K562 treated with DMSO at 1 percent for 48 hours (cell line): ENCODE results near the gene LRRC23. TPM values are rescaled to one million over a fixed set of nuclear protein-coding genes. Genes with fewer than 3 reads are reported as not detected.

Experiments
- total RNA-seq: library from RNA; unstranded; fragments of 300-600 nt; gene quantifications from 2 replicates; pipeline ENCODE4 v1.2.3, GENCODE V29; 2022; ENCODE audit warnings: low replicate concordance; ENCODE audit errors: extremely low read depth

Gene LRRC23, protein sequence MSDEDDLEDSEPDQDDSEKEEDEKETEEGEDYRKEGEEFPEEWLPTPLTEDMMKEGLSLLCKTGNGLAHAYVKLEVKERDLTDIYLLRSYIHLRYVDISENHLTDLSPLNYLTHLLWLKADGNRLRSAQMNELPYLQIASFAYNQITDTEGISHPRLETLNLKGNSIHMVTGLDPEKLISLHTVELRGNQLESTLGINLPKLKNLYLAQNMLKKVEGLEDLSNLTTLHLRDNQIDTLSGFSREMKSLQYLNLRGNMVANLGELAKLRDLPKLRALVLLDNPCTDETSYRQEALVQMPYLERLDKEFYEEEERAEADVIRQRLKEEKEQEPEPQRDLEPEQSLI
- not detected in 2 replicates for total RNA-seq

DNA sequence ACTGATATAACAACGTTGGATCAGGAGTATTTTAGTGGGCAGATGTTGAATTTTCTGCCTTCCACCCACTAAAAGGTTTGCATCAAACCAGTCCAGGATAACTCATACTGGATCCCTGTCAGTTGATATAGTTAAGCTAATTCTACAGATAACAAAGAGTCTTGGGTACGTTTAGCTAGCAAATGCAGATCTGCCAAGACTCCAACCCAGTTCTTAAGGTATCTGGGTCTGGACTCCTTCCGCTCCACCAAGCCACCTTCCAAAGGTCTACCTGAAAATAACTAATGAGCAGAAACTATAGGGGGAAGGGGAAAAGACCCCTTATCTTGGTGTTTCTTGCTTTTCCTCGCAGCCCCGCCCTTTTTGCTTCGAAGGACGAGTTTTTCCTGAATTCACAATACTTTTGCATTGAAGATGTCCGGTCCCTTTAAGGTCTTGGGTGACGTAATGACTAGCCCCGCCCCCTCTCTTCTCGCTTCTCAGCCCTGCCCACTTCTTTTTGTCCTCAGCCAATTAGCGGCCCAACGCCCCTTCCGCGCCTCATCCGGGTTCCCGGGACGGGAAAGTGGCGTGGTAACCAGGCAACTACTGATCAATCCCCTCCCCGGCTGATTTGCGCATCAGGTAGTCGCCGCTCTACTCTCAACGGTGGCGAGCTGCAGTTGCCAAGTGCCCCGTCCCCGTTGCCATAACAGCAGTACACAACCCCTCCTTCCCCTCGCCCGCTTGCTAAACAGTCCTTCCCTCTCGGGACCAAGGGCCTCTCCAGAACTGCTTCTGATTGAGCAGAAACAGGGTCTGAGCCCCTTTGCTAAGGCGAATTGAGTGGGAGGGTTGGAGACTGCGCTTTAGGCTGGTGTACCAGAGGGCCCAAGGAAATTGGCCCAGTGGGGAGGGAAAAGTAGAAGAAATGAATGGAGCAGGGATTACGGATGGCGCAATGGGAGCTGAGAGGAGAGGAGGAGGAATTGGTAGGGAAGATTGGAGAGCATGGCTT lies at the start of gene LRRC23:
LRRC23 (plus strand) TSS at position 543 of the 997 bp plus-strand sequence. CDS start 812 bp downstream, outside the sequence.

DNA sequence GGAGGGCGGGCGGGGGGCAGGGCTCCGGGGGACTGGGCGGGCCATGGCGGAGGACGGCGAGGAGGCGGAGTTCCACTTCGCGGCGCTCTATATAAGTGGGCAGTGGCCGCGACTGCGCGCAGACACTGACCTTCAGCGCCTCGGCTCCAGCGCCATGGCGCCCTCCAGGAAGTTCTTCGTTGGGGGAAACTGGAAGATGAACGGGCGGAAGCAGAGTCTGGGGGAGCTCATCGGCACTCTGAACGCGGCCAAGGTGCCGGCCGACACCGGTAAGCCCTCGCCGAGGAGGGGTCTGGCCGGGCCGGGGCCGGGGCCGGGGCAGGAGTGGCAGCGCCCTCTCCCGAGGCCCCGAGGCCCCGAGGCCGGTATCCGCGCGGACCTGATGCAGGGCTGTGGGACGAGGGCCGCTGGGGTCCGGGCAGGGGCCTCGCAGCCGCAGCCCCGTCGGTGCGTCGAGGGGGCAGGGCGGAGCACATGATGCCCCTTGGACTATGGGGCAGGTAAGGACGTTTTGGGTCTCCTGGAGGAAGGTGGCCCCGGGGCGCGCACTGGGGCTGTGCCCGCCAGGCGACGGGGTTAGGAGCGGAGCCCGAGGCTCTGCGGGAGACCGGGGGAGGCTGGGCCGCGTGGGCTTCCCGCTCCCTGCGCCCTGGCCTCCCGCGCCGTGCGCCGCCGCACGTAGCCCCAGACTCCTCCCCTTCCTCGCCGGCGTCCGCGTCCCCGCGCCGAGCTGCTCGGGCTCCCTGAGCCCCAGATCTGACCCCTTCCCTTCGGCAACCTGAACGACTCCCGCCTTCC lies 37.0 kb upstream of the LRRC23 start, which contains the start of gene TPI1:
TPI1 (plus strand) TSS at position 119 of the 798 bp plus-strand sequence; CDS start at position 155, 36 bp downstream.

DNA sequence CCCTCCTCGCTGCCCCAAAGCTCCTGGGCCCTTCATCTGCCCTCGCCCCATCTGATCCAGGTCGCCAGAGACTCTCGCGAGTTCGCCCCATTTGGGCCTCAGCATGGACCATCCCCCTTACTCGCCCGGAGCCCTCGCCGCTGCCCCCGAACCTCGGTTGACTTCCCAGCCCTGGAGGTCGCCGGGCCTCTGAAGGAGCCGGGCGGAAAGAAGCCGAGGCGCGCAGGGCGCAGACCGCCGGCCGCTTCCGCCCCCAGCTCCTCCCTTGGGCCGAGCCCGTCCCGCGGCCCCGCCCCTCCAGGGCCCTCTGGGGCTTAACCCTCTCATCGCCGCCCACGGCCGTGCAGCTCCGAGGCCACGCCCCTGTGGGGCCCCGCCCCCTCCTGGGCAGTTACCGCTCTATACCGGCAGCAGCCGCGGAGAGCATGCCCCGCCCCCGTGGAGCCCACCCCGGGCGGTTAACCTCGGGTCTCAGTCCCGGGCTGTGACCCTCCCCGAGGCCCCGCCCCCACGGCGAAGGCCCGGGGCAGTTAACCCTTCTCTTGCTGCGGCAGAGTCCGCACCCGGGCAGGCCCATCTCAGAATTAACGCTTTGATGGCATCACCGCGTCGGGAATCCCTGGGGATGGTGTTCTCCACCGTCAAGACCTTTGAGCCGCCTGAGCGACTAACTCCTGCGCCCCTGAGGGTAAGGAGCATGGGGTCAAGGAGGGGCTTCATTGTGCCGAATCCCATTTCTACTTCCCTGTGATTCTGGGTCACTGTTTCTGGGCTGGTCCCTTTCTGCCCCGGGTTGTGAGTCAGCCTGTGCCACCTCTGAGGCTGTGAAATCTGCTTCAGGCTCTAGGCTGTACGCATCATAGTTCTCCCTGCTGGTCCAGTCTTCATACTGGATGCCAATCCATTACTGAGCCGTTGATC lies 31.3 kb upstream of the LRRC23 start, which contains the start of gene SPSB2:
SPSB2 (minus strand) TSS at position 210 of the 921 bp plus-strand sequence. CDS start 402 bp downstream, outside the sequence.

DNA sequence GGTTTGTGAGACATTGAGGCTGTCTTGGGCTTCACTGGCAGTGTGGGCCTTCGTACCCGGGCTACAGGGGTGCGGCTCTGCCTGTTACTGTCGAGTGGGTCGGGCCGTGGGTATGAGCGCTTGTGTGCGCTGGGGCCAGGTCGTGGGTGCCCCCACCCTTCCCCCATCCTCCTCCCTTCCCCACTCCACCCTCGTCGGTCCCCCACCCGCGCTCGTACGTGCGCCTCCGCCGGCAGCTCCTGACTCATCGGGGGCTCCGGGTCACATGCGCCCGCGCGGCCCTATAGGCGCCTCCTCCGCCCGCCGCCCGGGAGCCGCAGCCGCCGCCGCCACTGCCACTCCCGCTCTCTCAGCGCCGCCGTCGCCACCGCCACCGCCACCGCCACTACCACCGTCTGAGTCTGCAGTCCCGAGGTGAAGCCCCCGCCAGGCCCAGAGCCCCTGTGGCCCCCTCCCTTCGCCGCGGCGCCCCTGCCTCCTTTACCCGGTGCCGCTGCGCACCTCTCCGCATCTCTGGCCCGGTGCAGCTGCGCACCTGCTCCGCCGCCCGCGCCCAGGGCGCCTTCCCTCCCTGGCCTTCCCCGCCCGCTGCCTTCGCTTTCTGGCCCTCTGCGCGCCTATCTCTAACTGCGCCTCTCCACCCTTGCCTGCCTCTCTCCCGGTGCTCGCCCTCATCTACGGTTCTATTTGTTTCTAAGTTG lies 9.8 kb downstream of the LRRC23 start, which contains the start of gene ENO2:
ENO2 (plus strand) TSS at position 335 of the 701 bp plus-strand sequence. CDS start 1,253 bp downstream, outside the sequence.

DNA sequence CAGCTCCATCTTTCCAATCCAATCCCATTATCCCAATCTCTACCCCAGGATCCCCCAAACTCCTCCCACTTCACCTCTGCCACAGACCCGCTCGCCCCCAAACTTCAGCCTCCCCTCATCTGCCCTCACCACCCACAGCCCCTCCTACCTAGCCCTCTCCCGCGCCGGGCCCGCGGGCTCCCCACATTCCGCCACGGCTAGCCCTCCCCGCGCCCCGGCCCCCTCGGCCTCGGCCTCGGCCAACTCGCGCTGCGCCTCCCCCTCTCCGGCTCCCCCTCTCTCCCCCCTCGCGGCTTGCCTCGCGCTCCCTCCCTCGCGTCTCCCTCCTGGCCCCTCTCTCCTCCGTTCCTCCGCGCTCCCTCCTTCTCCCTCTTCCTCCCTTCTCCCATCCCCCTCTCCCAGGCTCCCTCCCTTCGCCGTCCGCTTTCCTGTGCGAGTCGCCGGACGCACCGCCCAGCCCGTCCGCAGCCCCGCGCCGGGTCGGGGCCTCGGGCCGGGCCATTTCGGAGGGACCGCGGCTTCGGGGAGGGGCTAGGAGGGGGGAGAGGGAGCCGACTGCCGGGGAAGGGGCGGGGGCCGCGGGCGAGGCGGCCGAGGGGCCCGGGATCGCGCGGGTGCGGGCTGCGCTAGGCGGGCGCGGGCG lies 22.9 kb downstream of the LRRC23 start, which contains the start of gene ATN1:
ATN1 (plus strand) TSS at position 581 of the 643 bp plus-strand sequence. CDS start 6,043 bp downstream, outside the sequence.

DNA sequence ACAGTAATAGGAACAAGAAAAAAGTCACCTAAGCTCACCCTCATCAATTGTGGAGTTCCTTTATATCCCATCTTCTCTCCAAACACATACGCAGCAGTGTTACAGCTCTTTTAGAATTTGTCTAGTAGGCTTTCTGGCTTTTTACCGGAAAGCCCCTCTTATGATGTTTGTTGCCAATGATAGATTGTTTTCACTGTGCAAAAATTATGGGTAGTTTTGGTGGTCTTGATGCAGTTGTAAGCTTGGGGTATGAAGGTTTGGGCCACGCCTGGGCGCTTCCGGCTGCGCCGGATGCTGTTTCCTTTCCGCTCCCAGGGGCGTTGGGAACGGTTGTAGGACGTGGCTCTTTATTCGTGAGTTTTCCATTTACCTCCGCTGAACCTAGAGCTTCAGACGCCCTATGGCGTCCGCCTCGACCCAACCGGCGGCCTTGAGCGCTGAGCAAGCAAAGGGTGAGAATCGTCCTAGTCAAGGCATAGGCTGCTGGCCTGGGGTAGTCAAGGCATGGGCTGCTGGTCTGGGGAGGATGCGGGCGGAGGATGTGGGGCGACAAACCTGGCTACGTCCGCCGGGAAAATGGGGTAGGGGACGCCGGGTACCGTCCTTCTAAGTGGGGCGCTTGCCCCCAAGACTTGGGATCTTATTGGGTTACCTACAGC lies 39.2 kb downstream of the LRRC23 start, which contains the start of the genes C12orf57 and RNU7-1:
C12orf57 (plus strand) TSS at position 301 of the 659 bp plus-strand sequence; CDS start at position 401, 100 bp downstream.
RNU7-1 (plus strand) TSS at position 95 of the 659 bp plus-strand sequence.

DNA sequence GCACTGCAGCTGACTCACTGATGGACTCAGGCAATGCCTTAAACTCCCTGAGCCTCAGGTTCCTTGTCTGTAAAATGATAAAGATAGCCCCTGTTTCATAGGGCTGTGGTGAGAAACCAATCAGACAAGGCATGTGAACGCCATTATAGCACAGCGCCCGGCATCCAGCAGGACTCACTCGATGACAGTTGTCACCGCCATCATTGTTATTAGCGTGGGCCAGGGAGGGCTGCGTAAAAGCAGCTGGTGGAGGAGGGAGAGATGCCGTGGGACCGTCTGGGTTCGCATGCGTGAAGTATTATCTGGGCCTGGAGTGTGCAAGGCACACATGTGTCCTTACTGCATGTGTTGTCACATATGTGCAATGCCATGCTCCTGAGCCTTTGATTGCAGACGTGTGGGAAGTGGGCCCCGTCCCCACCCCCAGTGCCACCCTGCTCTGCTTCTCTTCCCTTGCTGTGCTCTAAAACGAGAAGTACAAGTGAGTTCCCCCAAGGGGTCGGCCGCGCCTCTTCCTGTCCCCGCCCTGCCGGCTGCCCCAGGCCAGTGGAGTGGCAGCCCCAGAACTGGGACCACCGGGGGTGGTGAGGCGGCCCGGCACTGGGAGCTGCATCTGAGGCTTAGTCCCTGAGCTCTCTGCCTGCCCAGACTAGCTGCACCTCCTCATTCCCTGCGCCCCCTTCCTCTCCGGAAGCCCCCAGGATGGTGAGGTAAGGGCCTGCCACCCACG lies 46.4 kb downstream of the LRRC23 start, which contains the start of gene PTPN6:
PTPN6 (plus strand) TSS at position 546 of the 730 bp plus-strand sequence; CDS start at position 703, 157 bp downstream.

Other genes starting within 250 kb of the LRRC23 start
- not detected in 2 replicates for gene ING4, start 241.7 kb upstream of the LRRC23 start, total RNA-seq
- gene ZNF384, start 215.4 kb upstream of the LRRC23 start, total RNA-seq = not detected in 2 replicates
- gene PIANP, start 204.0 kb upstream of the LRRC23 start, total RNA-seq = not detected in 2 replicates
- not detected in 2 replicates for gene COPS7A, start 180.8 kb upstream of the LRRC23 start, total RNA-seq
- not detected in 2 replicates for gene MLF2, start 151.7 kb upstream of the LRRC23 start, total RNA-seq
- gene PTMS, start 138.5 kb upstream of the LRRC23 start, total RNA-seq = 561 TPM in 1 of 2 replicates, not detected in the other
- gene LAG3, start 132.3 kb upstream of the LRRC23 start, total RNA-seq = not detected in 2 replicates
- not detected in 2 replicates for gene CD4, start 115.3 kb upstream of the LRRC23 start, total RNA-seq
- not detected in 2 replicates for gene GPR162, start 83.0 kb upstream of the LRRC23 start, total RNA-seq
- gene P3H3, start 76.4 kb upstream of the LRRC23 start, total RNA-seq = not detected in 2 replicates
- not detected in 2 replicates for gene GNB3, start 63.9 kb upstream of the LRRC23 start, total RNA-seq
- not detected in 2 replicates for gene CDCA3, start 53.5 kb upstream of the LRRC23 start, total RNA-seq
- 152 TPM in 1 of 2 replicates, not detected in the other for gene USP5, start 52.7 kb upstream of the LRRC23 start, total RNA-seq
- 376 TPM in 1 of 2 replicates, not detected in the other for gene TPI1, start 37.3 kb upstream of the LRRC23 start, total RNA-seq
- not detected in 2 replicates for gene SPSB2, start 31.5 kb upstream of the LRRC23 start, total RNA-seq
- gene ENO2, start 9.8 kb downstream of the LRRC23 start, total RNA-seq = not detected in 2 replicates
- not detected in 2 replicates for gene ATN1, start 23.1 kb downstream of the LRRC23 start, total RNA-seq
- not detected in 2 replicates for gene RNU7-1, start 39.0 kb downstream of the LRRC23 start, total RNA-seq
- gene C12orf57, start 39.2 kb downstream of the LRRC23 start, total RNA-seq = not detected in 2 replicates
- gene PTPN6, start 46.5 kb downstream of the LRRC23 start, total RNA-seq = not detected in 2 replicates
- gene PHB2, start 65.8 kb downstream of the LRRC23 start, total RNA-seq = not detected in 2 replicates
- gene EMG1, start 66.1 kb downstream of the LRRC23 start, total RNA-seq = not detected in 2 replicates
- gene LPCAT3, start 113.7 kb downstream of the LRRC23 start, total RNA-seq = not detected in 2 replicates
- gene C1S, start 155.9 kb downstream of the LRRC23 start, total RNA-seq = not detected in 2 replicates
- not detected in 2 replicates for gene C1R, start 187.6 kb downstream of the LRRC23 start, total RNA-seq
- not detected in 2 replicates for gene C1RL, start 204.4 kb downstream of the LRRC23 start, total RNA-seq
- gene RBP5, start 224.1 kb downstream of the LRRC23 start, total RNA-seq = not detected in 2 replicates
- gene CLSTN3, start 225.5 kb downstream of the LRRC23 start, total RNA-seq = not detected in 2 replicates